Kidney epithelial cell (primary cell): ENCODE results near the gene PER2. TPM values are rescaled to one million over a fixed set of nuclear protein-coding genes. Genes with fewer than 3 reads are reported as not detected.

Experiments
- DNase-seq: peaks from one replicate; pipeline ENCODE4 v3.0.0-alpha.2; 2010; ENCODE audit warnings: low read depth
- H3K27me3 ChIP-seq: 2 replicates; pipeline ENCODE4 v1.6.0; 2011; ENCODE audit warnings: low read length; ENCODE audit not compliant: control insufficient read depth, insufficient read depth
- H3K36me3 ChIP-seq: 2 replicates; pipeline ENCODE4 v1.5.1; 2011; ENCODE audit warnings: low read length; ENCODE audit not compliant: control insufficient read depth, insufficient read depth
- H3K4me3 ChIP-seq: 2 replicates; pipeline ENCODE4 v1.5.1; 2011; ENCODE audit warnings: low read depth, mild to moderate bottlenecking, control low read depth, low read length
- CTCF ChIP-seq: IDR thresholded peaks from 2 replicates; pipeline ENCODE4 v1.5.1; 2011; ENCODE audit warnings: mild to moderate bottlenecking, moderate library complexity, low read length, control low read depth, inconsistent platforms; ENCODE audit not compliant: insufficient read depth, poor library complexity, severe bottlenecking
- total RNA-seq: library from RNA; depleted of rRNA; stranded (reverse); fragments of >200 nt; gene quantifications from 2 replicates; pipeline ENCODE4 v1.2.3, GENCODE V29; 2015

Gene PER2
- total RNA-seq, 1 donor from 2014 or later, result 3.3 TPM

- Histone ChIP-seq H3K27me3 (no peaks in the 10 kb centered on the region), H3K36me3 (no peaks in the 10 kb centered on the region), H3K4me3 (no peak overlapping the region)
- DNase-seq, result no peak
- no peak for TF ChIP-seq CTCF
These were observed 41.2 kb downstream of the PER2 start for GRCh38 chr2:238247002-238247822.

- no peak overlapping the region for H3K4me3 ChIP-seq
- no peak for TF ChIP-seq CTCF
- no peaks in the 10 kb centered on the region for H3K36me3 ChIP-seq
- peaks cover 7% of the 10 kb centered on the region for H3K27me3 ChIP-seq
- DNase-seq, result no peak
These were observed 44.3 kb downstream of the PER2 start for GRCh38 chr2:238244151-238244550.

- peaks cover 10% of the 10 kb centered on the region for H3K27me3 ChIP-seq
- no peaks in the 10 kb centered on the region for H3K36me3 ChIP-seq
- DNase-seq, result no peak
- no peak overlapping the region for H3K4me3 ChIP-seq
- TF ChIP-seq CTCF, result no peak
These were observed 44.8 kb downstream of the PER2 start for GRCh38 chr2:238243496-238244076.

GRCh38 chr2:238242731-238243495, 45.5 kb downstream of the PER2 start:
- Histone ChIP-seq H3K4me3 (no peak overlapping the region), H3K36me3 (no peaks in the 10 kb centered on the region), H3K27me3 (peaks cover 10% of the 10 kb centered on the region)
- DNase-seq, result no peak
- TF ChIP-seq CTCF, result no peak

DNA sequence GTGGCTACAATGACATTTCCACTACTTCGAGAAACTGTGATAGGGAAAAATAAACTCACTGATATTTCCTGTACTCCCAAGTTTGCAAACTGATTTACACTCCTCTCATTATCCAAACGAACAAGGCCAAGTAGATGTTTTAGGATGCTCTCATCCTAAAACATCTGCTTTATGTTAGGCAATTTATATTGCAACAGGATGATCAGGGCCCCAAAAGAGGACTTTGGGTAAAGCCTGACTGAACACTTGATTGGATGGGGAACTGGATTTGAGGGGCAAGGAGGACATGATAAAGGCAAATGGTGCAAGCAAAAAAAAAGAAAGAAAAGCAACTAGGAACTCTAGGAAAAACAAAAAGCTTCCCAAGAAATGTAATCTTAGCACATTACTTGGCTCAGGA, 46.4 kb downstream of the PER2 start:
- peaks cover 12% of the 10 kb centered on the region for H3K27me3 ChIP-seq
- no peaks in the 10 kb centered on the region for H3K36me3 ChIP-seq
- TF ChIP-seq CTCF, result no peak
- H3K4me3 ChIP-seq, result no peak overlapping the region
- DNase-seq, result no peak
